ENCODE measurements around the gene COL7A1. TPM values are rescaled to one million over a fixed set of nuclear protein-coding genes. Genes with fewer than 3 reads are reported as not detected.
"Not testable (repeated sequence)": the region's sequence is repeated elsewhere in the genome, so short reads cannot be mapped to it uniquely, and the experiment has no call there.

Gene COL7A1
- total RNA-seq, 4 donors from 2014 or later: 0.31 to 2.2 (median 1.9) TPM

GRCh38 chr3:48532977-48533337 lies 62.2 kb downstream of the COL7A1 start:
- DNase-seq (ENCODE audit: low spot score): no peak
- no peak for ATAC-seq (ENCODE audit: low FRiP score)
- no peak for TF ChIP-seq CTCF (IDR thresholded peaks at IDR 0.05)

- ATAC-seq (ENCODE audit: low FRiP score): no peak
- no peak for TF ChIP-seq CTCF (IDR thresholded peaks at IDR 0.05)
- no peak for DNase-seq (ENCODE audit: low spot score)
Observed at GRCh38 chr3:48532271-48532976, 62.7 kb downstream of the COL7A1 start.

- DNase-seq (ENCODE audit: low spot score); ATAC-seq (ENCODE audit: low FRiP score): not testable (repeated sequence)
Observed at GRCh38 chr3:48530701-48531100, 64.4 kb downstream of the COL7A1 start.

- no peak for DNase-seq (ENCODE audit: low spot score)
- no peak for TF ChIP-seq CTCF (IDR thresholded peaks at IDR 0.05)
- ATAC-seq (ENCODE audit: low FRiP score): no peak
Observed at GRCh38 chr3:48528754-48529153, 66.4 kb downstream of the COL7A1 start.

- DNase-seq (ENCODE audit: low spot score): no peak
- no peak for TF ChIP-seq CTCF (IDR thresholded peaks at IDR 0.05)
- no peak for ATAC-seq (ENCODE audit: low FRiP score)
Observed at GRCh38 chr3:48528048-48528447, 67.1 kb downstream of the COL7A1 start.

- ATAC-seq (ENCODE audit: low FRiP score) (no peak), DNase-seq (ENCODE audit: low spot score) (no peak)
- no peak for TF ChIP-seq CTCF (IDR thresholded peaks at IDR 0.05)
Observed at GRCh38 chr3:48524970-48525369, 70.2 kb downstream of the COL7A1 start.

- ATAC-seq (ENCODE audit: low FRiP score) (no peak), DNase-seq (ENCODE audit: low spot score) (no peak)
- TF ChIP-seq CTCF (IDR thresholded peaks at IDR 0.05): no peak
Observed at GRCh38 chr3:48521635-48522034, 73.5 kb downstream of the COL7A1 start.

Measured in omental fat pad (tissue), 4 donors.